HG03175 (cell line): ENCODE data around the gene ARHGAP42.
A peak's percentile ranks its signal among the peaks of the same experiment; 100 is the strongest.

ENCODE experiments used
- ATAC-seq: cut with Tn5 transposase; IDR thresholded peaks from one replicate; pipeline ENCODE4 v1.9.1; 2021; ENCODE audit warnings: mild to moderate bottlenecking, moderate library complexity; ENCODE audit not compliant: unreplicated experiment

The ARHGAP42 gene

DNA sequence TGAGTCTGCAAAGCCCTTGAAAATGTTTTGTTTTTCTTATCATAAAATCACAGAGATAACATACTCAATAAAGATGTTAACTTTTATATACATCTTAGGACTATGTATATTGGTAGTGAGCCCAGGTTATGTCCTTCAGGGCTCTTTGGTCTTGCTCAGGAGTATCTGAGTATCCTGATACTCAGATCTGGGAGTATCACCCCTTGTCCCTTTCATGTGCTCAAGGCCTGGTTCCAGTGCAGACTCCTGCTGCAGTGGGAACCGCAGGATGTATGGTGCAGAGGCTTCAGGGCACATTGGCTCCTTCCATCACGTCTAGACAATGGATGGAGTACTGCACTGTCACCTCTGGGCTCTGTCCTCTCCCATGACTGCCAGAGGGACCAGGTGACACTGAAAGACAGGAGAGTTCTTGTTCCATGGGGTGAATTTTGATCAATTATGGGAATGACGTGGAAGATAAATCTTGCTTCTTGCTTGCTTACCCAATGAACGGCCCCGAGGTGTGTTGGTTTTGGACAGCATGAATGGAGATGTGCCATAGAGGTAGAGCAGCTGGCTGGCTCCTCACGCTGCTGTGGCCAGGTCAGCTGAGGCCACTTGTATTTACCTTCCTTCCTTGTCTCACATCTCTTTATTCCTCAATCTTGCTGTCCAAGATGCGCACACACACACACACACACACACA lies 215.5 kb downstream of the ARHGAP42 start:
- ATAC-seq: no peak

DNA sequence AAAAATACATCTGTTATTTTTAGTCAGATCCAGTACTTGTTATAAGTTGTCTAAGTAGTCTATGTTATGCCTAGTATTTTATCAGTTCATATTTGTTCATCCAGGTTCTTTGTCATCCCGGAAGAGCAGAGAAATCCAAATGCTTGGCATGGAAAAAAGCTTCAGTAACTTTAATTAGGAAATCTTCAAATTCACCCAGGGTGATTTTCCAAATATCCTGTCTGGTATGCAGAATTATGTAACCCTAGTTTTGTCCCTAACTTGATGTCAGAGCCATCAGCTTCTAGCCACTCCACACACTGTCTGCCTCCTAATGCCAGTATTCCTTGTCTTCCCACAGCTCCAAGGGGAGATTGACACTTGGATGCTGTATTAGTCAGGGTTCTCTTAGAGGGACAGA lies 216.2 kb downstream of the ARHGAP42 start:
- no peak for ATAC-seq

DNA sequence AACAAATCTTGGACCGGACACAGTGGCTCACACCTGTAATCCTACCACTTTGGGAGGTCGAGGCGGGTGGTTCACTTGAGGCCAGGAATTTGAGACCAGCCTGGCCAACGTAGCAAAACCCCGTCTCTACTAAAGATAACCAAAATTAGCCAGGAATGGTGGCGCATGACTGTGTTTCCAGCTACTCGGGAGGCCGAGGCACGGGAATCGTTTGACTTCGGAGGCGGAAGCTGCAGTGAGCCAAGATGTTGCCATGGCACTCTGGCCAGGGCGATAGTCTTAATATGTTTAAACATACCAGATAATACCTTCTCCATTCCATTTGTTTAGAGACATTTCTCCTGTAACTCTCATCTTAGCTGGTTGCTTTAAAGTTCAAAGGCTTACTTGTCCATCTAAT lies 218.6 kb downstream of the ARHGAP42 start:
- ATAC-seq: no peak

DNA sequence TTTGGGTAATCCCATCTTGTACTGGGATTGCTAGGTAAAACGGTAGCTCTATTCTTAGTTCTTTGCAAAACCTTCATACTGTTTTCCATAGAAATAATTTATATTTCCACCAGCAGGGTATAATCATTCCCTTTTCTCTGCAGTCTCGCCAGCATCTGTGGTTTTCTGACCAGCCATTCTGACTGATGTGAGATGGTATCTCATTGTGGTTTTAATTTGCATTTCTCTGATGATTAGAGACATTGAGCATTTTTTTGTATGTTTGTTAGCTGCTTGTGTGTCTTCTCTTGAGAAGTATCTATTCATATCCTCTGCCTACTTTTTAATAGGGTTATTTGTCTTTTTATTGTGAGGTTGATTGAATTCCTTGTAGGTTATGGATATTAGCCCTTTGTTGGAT lies 221.7 kb downstream of the ARHGAP42 start:
- peak; percentile 42 for ATAC-seq

DNA sequence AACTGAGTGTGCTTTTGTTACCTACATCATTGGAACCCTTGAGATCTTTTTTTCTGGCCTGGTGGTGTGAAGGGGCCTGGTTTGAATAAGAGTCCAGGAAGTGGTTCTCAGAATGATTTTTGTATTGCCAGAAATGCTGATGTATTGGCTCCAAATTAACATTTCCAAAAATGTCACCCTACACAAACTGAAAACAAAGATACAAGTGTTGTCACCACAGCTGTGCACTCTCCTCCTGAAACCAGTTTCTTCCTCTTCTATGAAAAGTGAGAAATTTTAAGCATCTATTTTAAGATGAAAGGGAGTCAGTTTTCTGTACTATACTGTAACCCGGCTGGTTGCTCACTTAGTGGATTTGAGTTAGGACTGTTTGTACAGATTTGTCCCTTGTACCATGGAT lies 223.7 kb downstream of the ARHGAP42 start:
- ATAC-seq: peak; percentile 95

DNA sequence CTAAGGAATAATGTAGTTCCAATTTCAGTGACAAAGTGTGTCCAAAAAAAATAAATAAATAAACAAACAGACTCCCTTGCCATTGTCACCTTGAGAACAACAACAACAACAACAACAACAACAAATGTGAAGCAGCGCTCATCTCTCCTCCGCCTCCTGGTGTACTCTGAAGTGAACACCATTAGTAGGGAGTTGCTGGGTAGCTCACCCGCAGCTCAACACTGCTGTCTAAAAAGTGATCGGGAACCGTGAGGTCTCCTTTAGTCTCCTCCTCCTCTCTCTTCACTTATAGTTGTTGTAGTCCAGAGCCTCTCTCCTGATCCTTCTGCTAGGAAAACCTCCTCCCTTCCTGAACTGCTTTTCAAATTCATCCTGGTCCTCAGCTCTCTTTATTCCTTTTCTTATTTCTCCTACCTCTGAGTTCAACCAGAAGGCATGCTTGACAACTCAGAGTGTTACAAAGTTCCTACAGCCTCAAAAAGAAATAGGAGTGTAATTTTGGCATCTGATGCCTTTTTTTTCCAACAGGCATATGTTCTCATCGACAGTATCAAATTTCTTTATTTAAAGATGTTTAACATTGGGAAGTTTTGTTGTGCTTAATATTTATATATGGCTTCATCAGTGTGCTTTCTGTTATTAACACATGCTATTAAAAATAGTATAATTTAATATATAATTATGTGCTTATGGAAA lies 227.5 kb downstream of the ARHGAP42 start:
- ATAC-seq: no peak

DNA sequence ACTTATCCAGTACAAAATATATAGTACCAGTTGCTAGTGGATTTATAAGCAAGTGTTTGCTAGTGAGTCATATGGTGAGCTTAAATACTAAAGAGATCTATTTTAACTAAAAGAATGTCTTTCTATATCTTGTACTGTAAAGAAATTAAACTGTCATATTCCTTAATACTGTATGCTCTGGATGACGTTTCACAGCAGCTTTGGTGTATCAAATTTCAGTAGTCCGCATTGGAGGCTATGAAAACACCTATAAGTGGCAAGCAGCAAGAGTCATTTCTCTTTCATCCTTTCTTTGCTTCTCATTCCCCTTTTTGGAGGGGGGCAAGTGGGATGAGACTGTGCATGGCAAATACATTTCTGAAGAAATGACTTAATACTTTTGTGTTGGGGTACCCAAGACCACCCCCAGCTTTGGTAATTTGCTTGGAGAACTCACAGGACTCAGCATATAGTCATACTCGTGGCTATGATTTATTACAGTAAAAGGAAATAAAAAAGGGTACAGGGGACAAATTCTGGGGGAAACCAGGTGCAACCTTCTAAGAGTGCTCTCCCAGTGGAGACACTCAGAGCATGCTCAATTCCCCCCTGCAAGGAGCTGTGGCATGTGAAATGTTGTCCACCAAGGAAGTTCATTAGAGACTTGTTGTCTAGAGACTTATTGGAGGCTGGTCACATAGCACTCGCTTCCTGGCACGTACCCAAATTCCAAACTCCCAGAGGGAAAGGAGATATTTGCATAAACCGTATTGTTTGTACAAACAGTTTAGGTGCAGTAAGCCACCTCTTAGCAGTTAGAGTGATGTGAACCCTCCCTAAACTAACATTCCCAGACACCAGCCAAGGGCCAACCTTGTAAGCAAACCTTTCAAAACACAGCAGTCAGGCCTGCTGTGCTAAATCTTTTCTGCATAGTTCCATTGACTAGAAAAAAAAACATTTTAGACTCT lies 231.7 kb downstream of the ARHGAP42 start:
- no peak for ATAC-seq

DNA sequence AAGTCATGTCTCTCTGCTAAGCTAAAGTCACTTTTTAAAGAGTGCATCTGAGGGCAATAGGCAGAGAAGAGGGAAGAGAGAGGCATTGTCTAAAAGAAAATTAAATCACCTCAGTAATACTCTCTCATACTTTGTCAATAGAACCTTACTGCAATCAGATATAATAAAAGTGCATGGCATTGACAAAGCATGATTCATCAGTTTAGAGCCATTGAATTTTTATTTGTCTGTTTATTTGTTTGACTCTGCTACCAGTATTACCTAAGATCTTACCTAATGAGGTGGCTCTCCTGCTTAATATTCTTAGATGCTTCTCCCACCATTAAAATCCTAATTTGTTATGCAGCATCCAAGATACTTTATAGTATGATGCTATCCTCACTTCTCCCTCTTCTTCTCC lies 233.5 kb downstream of the ARHGAP42 start:
- ATAC-seq: no peak

DNA sequence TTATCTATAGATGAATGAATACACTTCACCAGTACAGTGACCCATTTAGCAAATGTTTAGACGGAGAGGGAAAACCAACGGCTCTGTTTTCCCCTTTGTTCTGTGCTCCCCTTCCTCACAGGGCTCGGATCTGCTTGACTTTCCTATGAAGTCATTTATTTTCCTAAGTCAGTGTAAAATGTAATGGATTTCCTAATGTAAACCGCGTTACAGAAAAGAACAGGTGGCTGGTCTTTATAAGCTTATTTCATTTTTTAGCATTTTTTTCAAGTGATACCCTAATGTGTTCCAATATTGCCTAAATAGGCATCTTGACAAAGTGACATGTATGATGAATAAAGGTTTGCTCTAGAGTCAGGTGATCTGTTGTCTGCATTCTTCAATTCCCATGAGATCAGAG lies 235.0 kb downstream of the ARHGAP42 start:
- no peak for ATAC-seq

DNA sequence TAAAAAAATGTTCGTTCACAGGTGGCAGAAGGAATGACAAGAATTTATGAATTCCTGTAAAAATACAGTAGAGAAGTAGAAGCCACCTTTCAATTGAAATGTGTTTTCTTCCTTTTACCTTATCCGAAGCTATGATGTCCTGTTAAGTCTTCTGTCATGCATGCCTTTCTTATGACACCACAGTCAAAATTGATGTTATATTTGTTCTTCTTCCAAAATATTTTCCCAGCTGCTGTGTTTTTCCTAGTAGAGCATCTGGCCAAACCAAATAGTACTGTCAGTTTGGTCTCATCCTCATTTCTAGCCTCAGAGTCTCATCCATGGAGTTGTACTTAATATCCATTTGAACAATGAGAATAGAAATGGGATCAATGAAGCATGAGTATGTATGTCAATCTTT lies 236.5 kb downstream of the ARHGAP42 start:
- ATAC-seq: no peak

DNA sequence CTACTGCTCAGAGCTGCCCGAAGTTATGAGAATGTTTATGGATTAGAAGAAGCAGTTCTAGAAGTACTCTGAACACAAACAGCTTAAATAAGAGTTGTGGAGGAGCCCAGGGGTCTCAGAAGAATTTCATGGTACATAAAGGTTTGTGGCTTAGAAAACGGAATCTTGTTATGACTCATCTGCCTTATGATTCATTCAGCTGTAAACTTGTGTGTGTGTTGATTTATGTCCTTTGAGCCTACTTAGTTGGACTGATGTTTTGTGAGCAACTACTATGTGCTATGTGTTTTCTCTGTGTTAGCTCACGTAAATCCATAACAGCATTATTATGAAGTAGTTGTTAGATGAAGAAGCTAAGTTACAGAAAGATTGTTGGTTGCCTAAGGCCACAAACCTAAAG lies 238.8 kb downstream of the ARHGAP42 start:
- ATAC-seq: peak; percentile 90

DNA sequence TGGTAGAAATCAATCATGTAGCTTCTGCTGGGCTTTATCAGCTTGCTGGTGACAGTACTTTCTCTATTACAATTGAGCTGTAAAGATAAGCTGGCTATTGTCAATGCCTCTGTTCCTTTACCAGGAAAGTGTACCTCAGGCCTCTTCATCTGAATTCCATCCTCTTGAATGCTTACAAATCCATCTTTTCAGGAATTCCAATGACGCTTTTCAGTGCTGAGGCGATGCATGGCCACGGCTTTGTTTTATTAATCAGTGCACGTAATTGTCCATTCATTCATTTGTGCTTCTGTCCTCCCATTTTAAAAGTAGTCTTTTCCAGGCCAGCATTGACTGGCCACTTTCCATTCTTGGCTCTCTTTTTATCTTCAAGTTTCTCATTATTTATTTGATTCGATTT lies 240.5 kb downstream of the ARHGAP42 start:
- ATAC-seq: no peak

DNA sequence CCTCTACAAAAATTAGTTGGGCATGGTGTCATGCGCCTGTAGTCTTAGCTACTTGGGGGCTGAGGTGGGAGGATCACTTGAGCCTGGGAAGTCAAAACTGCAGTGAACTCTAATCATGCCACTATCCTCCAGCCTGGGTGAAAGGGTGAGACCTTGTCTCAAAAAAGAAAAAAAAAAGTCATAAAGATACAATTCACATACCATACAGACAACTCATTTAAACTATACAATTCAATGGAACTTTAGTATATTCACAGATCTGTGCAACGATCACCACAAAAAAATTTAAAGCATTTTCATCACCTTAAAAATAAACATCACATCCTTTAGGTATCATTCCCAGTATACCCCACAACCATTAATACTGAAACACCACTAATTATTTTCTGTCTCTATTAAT lies 241.3 kb downstream of the ARHGAP42 start:
- ATAC-seq: no peak

DNA sequence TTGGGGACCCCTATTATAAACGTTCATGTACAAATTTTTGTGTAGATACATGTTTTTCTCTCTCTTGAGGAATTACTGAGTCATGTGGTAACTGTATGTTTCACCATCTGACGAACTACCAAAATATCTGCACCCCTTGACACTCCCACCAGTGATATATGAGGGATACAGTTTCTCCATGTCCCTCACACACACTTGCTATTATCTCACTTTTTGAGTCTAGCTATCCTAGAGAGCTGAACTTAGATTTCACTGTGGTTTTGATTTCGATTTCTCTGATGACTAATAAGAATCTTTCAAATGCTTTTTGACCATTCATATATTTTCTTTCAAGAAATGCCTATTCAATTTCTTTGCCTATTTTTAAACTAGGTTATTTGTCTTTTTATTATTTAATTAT lies 242.3 kb downstream of the ARHGAP42 start:
- ATAC-seq: peak; percentile 48

DNA sequence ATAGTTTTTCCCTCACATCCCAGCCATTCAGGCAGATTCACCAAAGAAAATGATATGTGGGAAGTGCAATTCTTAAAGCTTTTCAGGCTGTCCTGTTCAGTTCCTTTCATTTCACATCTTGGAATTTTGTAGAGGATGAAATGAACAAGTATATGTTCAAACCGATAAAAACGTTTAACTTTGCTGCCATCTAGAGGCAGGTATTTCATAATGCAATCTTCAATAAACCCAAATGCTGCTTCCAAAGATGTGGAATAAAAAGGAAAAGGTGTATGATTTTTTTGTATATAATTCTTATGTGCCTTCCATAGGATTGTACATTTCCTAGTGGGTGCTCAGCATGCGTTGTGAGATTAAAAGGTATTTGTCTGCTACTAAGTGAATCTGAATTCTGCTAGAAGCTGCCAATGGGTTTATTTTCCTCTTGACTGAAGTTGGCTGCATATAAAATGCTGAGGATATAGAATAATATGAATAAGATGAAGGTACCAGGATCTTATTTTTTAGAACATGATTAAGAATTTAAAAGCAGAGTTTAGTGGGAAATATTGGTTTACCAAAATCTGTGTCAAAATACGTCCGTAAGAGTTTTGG lies 243.2 kb downstream of the ARHGAP42 start:
- ATAC-seq: no peak

DNA sequence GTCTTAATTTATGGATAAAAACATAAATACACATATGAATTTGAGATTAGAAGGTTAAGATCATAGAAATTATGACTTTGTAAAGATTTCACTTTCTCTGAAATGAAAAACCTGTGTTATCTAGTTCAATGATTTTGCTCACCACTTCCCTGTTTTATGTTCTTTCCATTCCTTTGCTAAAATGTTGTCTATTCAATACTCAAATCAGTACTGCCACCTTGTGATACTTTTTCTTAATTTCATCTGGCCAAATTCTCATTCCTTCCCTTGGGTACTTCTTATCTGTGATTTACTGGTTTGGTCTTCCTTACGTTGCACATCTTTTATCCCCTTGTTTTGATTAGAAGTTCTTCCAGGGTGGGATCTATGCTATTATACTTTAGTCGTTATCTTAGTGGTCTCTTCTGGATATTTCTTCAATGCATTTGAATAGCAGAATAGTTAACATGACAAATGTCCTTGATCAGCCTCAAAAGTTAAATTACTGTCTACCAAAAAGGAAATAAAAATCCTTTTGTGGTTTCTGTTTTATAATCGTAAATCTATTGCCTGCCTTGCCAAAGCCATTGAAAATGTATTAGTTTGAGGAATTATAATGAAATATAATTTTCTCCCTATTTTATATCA lies 245.5 kb downstream of the ARHGAP42 start:
- peak; percentile 56 for ATAC-seq

DNA sequence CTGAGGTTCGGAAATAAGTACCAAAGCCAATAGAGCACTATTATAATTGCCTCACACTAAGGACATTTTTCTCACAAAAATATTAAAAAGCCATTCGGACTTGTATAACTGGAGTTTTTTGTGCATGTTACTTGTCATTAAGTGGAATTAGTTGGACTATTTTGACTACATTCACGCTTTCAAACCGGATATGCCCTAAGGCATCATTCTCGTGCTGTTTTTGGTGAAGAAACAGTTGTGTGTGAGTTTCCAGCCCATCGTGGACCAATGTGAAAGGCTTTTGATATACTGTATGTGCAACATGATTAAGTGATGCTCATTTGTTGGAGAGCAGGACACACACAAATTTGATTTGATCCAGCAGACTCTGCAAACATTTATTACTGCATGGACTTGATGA lies 249.7 kb downstream of the ARHGAP42 start:
- no peak for ATAC-seq

DNA sequence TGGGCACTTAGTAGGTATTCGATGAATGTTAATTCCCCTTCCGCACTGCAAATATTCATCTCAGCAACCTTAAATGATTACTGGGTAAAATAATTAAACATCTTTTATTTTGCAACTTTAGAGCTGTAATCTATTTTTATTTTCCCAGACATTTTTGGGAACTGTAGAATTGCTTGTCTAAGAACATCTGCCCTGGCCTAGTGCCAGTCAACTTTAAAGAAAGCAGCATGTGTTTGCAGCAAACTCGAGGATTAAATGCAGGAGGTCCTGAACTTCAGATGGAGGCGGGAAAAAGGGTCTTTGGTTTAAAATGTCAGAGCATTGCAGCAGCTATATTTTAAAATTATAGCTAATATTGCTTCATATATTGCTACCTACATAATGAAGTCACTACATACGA lies 252.5 kb downstream of the ARHGAP42 start:
- no peak for ATAC-seq

DNA sequence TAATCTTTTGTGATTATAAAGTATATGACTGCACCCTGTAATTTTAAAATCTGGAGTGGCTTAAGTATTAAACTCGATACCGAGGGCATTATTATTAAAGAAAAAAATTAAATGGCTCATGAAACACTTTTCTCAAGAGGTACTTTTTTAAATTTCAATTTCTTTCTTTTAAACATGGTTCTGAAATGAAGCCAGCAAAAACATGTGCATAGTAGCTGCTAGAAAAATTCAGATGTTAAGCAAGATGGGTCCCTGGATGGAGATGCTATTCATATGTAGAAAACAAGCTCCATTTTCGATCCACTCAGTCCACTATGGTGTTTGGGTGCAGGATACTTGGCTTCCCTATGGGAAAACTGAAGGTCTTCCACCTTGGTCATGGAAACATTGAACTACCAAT lies 253.0 kb downstream of the ARHGAP42 start:
- ATAC-seq: no peak

DNA sequence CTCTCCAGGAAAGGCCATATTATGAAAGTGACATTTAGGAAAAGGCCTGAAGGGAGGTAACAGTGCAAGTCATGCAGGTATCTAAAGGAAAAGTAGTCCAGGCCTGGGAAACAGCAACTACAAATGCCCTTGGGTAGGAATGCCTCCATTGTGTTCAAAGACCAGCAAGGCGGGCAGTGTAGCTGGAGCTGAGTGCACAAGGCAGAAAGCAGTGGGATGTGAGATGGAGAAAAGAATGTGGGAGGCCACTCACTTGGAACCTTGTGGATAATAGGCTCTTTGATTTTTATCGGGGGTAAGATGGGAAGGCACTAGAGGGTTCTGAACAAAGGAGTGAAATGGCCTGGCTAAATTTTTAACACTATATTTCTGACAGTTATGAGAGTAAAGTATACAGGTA lies 253.9 kb downstream of the ARHGAP42 start:
- no peak for ATAC-seq

DNA sequence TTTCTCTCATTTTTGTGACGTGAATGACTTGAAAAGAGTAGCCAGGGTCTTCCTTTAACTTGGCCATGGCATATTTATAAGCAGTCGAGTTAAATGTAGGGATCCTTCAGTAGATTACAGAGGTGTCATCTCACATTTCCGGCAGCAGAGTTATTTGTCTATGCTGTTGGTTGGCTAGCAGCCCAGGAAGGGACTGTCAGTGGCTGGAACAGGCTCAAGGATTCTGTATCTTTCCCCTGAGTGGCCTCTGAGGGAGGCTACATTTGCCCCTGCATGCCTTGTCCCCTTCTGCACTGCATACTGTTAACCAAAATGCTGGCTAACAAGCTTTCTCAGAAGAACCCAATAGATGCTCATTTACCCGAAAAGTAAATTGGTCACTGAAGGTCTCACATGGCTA lies 254.9 kb downstream of the ARHGAP42 start:
- ATAC-seq: no peak
